OCI-LY1 (cell line): ENCODE data around the gene ARHGEF35.
"Not testable (repeated sequence)": the region's sequence is repeated elsewhere in the genome, so short reads cannot be mapped to it uniquely, and the experiment has no call there.

ENCODE experiments used
- EZH2 ChIP-seq: fragments of 200-600 bp; sonication (generic), shearing (Covaris generic); IDR thresholded peaks from 2 replicates; pipeline ENCODE4 v1.8.0; 2017; ENCODE audit warnings: borderline replicate concordance, mixed run types, mild to moderate bottlenecking, antibody characterized with exemption, low read length, moderate library complexity, mixed read lengths
- TF ChIP-seq, protein P1 (sequence below): fragments of 200-600 bp; sonication (generic), shearing (Covaris generic); IDR thresholded peaks from 2 replicates; pipeline ENCODE4 v1.5.1; 2017; ENCODE audit warnings: mild to moderate bottlenecking, antibody characterized with exemption, low read length, moderate library complexity, mixed read lengths

DNA sequence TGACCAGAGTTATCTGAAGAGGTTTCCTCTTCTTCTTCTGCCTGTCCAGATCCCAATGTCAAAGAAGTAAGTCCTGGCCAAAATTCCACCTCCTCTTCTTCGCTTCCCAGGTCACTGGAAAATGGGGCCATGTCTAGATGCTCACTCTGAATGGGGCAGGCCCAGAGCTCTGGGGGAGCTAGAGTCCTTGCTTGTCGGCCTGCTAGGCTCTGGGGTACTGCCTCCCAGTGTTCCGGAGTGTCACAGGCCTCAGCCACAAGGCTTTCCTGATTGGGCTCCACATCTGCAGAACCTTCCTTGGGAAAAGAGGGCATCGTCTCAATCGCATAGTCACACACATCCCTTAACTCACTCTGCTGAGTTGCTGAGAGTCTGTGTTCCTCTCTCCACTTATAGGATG lies 7.8 kb downstream of the ARHGEF35 start:
- not testable (repeated sequence) for TF ChIP-seq EZH2
- TF ChIP-seq, protein P1, sequence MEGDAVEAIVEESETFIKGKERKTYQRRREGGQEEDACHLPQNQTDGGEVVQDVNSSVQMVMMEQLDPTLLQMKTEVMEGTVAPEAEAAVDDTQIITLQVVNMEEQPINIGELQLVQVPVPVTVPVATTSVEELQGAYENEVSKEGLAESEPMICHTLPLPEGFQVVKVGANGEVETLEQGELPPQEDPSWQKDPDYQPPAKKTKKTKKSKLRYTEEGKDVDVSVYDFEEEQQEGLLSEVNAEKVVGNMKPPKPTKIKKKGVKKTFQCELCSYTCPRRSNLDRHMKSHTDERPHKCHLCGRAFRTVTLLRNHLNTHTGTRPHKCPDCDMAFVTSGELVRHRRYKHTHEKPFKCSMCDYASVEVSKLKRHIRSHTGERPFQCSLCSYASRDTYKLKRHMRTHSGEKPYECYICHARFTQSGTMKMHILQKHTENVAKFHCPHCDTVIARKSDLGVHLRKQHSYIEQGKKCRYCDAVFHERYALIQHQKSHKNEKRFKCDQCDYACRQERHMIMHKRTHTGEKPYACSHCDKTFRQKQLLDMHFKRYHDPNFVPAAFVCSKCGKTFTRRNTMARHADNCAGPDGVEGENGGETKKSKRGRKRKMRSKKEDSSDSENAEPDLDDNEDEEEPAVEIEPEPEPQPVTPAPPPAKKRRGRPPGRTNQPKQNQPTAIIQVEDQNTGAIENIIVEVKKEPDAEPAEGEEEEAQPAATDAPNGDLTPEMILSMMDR, result not testable (repeated sequence)
